NCI-H146 (cell line): ENCODE measurements around the gene TAF11L13.
A peak's percentile ranks its signal among the peaks of the same experiment; 100 is the strongest.
"Not testable (repeated sequence)": the region's sequence is repeated elsewhere in the genome, so short reads cannot be mapped to it uniquely, and the experiment has no call there.

Experiments used
- DNase-seq: peaks from one replicate; lab custom pipeline; 2025; lab: John Stamatoyannopoulos, UW

The TAF11L13 gene

DNA sequence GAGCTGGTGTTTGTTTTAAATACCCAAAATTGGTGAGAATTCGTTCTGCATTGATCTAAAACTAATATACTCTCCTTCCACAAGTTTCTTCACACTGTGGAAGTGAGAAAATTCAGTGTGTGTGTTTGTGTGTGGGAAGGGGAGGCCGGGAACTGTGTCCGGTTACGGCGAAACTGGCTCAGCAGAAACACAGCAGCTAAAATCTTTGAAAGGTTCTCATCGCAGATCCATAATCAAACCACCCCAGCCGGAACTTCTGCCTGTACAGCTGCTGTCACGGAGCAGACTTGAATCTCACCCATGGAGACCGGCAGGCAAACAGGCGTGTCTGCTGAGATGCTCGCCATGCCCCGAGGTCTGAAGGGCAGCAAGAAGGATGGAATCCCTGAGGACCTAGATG, at the start of gene TAF11L13:
TSS of gene TAF11L13 (plus strand) at position 301 of the 400 bp plus-strand sequence.
- not testable (repeated sequence) for DNase-seq

DNA sequence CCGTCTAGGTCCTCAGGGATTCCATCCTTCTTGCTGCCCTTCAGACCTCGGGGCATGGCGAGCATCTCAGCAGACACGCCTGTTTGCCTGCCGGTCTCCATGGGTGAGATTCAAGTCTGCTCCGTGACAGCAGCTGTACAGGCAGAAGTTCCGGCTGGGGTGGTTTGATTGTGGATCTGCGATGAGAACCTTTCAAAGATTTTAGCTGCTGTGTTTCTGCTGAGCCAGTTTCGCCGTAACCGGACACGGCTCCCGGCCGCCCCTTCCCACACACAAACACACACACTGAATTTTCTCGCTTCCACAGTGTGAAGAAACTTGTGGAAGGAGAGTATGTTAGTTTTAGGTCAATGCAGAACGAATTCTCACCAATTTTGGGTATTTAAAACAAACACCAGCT, 46.2 kb upstream of the TAF11L13 start, which contains the start of gene TAF11L7:
TSS of gene TAF11L7 (minus strand) at position 101 of the 400 bp plus-strand sequence.
- not testable (repeated sequence) for DNase-seq

DNA sequence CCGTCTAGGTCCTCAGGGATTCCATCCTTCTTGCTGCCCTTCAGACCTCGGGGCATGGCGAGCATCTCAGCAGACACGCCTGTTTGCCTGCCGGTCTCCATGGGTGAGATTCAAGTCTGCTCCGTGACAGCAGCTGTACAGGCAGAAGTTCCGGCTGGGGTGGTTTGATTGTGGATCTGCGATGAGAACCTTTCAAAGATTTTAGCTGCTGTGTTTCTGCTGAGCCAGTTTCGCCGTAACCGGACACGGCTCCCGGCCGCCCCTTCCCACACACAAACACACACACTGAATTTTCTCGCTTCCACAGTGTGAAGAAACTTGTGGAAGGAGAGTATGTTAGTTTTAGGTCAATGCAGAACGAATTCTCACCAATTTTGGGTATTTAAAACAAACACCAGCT, 41.0 kb upstream of the TAF11L13 start, which contains the start of gene TAF11L8:
TSS of gene TAF11L8 (minus strand) at position 101 of the 400 bp plus-strand sequence.
- not testable (repeated sequence) for DNase-seq

DNA sequence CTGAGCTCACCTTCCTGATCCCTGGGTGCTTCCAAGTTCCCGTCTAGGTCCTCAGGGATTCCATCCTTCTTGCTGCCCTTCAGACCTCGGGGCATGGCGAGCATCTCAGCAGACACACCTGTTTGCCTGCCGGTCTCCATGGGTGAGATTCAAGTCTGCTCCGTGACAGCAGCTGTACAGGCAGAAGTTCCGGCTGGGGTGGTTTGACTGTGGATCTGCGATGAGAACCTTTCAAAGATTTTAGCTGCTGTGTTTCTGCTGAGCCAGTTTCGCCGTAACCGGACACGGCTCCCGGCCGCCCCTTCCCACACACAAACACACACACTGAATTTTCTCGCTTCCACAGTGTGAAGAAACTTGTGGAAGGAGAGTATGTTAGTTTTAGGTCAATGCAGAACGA, 37.6 kb upstream of the TAF11L13 start, which contains the start of gene TAF11L9:
TSS of gene TAF11L9 (minus strand) at position 140 of the 400 bp plus-strand sequence.
- DNase-seq = not testable (repeated sequence)

DNA sequence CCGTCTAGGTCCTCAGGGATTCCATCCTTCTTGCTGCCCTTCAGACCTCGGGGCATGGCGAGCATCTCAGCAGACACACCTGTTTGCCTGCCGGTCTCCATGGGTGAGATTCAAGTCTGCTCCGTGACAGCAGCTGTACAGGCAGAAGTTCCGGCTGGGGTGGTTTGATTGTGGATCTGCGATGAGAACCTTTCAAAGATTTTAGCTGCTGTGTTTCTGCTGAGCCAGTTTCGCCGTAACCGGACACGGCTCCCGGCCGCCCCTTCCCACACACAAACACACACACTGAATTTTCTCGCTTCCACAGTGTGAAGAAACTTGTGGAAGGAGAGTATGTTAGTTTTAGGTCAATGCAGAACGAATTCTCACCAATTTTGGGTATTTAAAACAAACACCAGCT, 34.2 kb upstream of the TAF11L13 start, which contains the start of gene TAF11L10:
TSS of gene TAF11L10 (minus strand) at position 101 of the 400 bp plus-strand sequence.
- DNase-seq = not testable (repeated sequence)

DNA sequence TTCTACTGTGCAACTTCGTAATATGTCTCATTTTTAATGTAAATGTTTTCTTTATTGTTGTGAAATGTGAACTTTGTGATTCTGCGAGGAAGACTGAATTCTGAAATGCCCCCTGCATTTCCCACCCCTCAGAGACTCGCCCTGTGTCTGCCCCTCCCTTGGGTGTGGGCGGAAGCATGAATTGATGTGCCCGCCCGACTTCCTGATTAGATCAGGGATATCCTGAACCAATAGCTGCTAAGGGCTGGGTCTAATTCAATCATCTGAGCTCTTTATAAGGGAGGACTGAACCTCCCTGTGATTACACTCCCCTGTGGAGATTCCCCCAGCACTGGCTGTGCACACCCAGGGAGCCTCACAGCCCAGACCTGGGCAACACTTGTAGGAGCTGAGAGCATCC, 28.0 kb upstream of the TAF11L13 start, which contains the start of gene TAF11L11:
TSS of gene TAF11L11 (plus strand) at position 304 of the 400 bp plus-strand sequence.
- DNase-seq = not testable (repeated sequence)

DNA sequence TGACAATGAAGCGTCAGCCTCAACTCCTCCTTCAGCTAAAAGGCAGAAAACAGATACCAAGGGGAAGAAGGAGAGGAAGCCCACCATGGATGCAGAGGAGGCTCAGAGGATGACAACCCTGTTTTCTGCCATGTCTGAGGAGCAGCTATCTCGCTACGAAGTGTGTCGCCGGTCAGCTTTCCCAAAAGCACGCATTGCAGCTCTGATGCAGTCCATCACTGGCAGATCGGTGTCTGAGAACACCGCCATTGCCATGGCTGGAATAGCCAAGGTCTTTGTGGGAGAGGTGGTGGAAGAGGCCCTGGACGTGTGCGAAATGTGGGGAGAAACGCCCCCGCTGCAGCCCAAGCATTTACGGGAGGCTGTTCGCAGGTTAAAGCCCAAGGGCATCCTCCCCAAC, 26.9 kb upstream of the TAF11L13 start:
- DNase-seq = no peak

DNA sequence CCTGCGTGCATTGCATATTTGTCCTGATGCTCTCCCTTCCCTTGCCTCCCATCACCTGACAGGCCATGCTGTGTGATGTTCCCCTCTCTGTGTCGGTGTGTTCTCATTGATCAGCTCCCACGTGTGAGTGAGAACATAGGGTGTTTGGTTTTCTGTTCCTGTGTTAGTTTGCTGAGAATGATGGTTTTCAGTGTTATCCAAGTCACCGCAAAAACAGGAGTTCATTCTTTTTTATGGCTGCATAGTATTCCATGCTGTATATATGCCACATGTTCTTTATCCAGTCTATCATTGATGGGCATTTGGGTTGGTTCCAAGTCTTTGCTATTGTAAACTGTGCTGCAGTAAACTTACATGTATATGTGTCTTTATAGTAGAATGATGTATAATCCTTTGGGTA, 24.4 kb upstream of the TAF11L13 start:
- not testable (repeated sequence) for DNase-seq

DNA sequence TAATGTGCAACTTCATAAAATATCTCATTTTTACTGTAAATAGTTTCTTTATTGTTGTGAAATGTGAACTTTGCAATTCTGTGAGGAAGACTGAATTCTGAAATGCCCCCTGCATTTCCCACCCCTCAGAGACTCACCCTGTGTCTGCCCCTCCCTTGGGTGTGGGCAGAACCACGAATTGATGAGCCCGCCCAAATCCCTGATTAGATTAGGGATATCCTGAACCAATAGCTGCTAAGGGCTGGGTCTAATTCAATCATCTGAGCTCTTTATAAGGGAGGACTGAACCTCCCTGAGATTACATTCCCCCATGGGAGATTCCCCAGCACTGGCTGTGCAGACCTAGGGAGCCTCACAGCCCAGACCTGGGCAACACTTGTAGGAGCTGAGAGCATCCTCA, 21.8 kb upstream of the TAF11L13 start, which contains the start of gene TAF11L12:
TSS of gene TAF11L12 (plus strand) at position 301 of the 400 bp plus-strand sequence.
- DNase-seq = not testable (repeated sequence)

DNA sequence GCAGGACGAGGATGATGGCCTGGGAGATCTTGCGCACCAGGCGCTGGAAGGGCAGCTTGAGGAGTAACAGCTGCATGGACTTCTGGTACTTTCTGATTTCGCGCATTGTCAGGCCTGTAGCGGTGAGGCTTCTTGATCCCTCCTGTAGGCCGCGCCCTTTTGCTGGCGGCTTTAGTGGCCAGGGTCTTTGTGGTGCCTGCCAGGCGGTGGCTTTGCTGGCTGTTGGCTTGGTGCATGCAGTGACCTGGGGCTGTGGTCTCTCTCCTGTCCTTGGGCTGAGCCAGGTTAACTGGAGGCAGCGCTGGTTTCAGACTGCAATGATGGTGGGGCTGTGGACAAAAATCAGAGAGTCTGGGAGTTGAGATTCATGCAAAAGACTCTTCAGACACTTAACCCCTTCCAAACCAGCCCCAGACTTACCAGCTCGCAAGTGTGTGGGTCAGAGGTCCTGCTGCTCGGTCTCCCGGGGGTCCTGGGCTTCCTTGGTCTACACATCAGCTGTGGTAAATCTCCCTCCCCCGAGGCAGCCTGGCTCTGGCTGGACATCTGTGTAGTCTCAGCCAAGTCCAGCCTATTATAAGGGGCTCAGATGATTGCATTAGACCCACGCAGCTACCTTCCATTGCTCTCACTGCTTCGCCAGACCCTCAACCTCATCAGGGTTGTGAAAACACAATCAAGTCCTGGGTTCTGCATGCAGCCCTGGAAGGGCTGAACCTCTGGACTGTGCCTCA, 16.8 kb upstream of the TAF11L13 start:
- DNase-seq = no peak

DNA sequence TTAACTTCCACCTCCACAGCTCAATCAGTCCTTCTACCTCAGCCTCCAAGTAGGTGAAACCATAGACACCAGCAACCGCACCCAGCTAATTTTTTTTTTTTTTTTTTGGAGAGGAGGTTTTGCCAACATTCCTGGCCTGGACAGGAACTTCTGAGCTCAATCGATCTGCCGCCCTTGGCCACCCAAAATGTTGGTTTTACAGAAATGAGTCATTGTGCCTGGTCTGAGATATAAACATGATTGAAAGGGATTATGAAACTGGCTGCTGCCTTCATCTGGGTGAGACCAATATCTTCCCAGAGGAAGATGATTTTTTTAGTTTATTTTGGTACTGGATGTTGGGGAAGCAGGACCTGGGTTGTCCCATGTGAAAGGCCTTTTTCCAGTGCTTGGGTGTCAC, 12.5 kb upstream of the TAF11L13 start:
- DNase-seq = no peak

DNA sequence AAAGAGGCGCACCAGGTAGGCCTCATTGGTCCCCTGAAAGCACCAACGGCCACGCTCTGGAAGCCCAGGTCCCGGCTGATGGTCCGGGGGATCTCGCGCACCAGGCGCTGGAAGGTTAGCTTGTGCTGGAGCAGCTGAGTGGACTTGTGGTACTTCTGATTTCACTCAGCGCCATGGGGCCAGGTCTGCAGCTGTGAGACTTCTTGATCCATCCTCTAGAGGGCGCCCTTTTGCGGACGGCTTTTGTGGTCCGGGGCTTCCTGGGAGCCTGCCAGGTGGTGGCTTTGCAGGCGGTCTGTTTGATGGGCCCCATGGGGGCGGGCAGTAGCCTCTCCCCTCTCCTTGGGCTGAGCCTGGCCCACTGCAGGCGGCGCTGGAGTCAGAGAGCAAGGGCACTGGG, 11.3 kb upstream of the TAF11L13 start:
- peak; percentile 63 for DNase-seq

DNA sequence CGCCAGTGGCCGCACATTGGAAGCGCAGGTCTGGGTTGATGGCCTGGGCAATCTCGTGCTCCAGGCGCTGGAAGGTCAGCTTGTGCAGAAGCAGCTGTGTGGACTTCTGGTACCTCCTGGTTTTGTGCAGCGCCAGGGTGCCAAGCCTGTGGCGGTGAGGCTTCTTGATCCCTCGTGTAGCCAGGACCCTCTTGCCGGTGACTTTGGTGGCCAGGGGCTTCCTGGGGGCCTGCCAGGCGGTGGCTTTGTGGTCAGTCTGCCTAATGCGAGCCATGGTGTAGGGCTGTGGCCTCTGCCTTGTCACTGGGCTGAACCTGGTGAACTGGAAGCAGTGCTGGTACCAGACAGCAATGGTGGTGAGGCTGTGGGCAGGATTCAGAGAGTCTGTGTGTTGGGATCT, 6.2 kb upstream of the TAF11L13 start:
- DNase-seq = no peak

DNA sequence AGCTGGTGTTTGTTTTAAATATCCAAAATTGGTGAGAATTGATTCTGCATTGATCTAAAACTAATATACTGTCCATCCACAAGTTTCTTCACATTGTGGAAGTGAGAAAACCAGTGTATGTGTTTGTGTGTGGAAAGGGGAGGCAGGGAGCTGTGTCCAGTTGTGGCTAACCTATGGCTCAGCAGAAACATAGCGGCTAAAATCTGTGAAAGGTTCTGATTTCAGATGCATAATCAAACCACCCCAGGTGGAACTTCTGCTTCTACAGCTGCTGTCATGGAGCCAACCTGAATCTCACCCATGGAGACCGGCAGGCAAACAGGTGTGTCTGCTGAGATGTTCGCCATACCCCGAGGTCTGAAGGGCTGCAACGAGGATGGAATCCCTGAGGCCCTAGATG, 2.3 kb downstream of the TAF11L13 start, which contains the start of gene TAF11L14:
TSS of gene TAF11L14 (plus strand) at position 301 of the 400 bp plus-strand sequence.
- DNase-seq = no peak

DNA sequence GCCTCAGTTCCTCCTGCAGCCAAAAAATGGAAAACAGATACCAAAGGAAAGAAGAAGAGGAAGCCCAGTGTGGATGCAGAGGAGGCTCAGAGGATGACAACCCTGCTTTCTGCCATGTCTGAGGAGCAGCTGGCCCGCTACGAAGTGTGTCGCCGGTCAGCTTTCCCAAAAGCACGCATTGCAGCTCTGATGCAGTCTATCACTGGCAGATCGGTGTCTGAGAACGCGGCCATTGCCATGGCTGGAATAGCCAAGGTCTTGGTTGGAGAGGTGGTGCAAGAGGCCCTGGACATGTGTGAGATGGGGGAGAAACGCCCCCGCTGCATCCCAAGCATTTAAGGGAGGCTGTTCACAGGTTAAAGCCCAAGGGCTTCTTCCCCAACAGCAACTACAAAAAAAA, 17.3 kb downstream of the TAF11L13 start:
- DNase-seq = not testable (repeated sequence)

DNA sequence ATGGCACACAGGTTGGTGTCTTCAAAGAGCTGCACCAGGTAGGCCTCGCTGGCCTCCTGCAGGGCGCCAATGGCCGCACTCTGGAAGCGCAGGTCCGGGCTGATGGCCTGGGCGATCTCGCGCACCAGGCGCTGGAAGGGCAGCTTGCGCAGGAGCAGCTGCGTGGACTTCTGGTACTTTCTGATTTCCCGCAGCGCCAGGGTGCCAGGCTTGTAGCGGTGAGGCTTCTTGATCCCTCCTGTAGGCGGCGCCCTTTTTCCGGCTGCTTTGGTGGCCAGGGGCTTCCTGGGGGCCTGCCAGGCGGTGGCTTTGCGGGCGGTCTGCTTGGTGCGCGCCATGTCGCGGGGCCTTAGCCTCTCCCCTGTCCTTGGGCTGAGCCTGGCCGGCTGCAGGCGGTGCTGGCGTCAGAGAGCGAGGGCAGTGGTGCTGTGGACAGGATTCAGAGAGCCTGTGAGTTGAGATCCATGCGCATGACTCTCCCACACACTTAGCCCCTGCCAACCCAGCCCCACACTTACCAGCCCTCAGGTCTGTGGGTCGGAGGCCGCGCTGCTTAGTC, 23.4 kb downstream of the TAF11L13 start:
- DNase-seq = not testable (repeated sequence)

DNA sequence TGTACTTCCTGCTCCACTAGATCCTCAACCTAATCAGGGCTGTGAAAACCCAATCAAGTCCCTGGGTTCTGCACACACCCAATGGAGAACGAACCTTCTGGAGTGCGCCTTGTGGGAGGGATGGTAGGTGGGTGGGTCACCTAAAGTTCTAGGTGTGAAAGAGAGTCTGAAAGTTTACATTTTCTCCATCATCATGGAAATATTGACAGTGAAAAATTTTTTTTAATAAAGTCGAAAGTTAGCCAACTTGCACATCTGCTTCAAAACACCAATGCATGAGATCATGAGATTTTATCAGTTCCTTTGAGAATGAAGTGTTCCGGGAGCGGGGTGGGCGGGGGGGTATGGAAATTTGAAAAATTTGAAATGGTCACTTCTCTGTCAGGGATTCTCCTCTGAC, 24.0 kb downstream of the TAF11L13 start:
- no peak for DNase-seq

DNA sequence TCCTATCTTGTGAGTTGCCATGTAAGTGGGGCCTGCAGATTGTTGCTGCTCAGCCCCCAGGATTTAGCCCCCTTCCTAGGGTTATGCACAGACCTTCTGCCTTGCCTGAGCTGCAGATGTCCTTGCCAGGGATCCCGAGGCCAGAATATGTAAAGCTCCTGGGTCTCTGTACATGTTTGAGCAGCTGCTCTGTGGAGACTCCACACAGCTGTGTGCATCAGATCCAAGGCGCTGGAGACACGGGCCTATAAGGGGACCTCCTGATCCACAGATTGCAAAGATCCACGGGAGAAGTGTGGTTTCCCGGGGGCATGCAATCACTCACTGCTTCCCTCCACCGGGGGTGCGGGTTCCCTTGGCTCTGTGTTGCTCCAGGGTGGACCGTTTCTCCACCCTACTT, 31.3 kb downstream of the TAF11L13 start:
- peak; percentile 85 for DNase-seq

DNA sequence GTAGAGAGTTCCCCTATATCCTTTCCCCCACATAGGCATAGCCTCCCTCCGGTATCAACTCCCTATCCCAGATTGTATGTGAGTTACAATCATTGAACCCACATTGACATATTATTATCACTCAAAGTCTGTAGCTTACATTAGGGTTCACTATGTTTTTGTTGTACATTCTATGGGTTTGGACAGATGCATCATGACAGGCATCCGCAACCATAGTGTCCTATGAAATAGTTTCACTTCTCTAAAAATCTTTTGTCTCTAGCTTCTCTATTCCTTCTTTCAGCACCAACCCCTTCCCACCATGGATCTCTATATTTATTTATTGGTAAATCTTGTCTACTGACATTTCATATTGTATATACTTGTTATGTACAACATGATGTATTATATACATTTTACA, 33.9 kb downstream of the TAF11L13 start:
- DNase-seq = no peak

DNA sequence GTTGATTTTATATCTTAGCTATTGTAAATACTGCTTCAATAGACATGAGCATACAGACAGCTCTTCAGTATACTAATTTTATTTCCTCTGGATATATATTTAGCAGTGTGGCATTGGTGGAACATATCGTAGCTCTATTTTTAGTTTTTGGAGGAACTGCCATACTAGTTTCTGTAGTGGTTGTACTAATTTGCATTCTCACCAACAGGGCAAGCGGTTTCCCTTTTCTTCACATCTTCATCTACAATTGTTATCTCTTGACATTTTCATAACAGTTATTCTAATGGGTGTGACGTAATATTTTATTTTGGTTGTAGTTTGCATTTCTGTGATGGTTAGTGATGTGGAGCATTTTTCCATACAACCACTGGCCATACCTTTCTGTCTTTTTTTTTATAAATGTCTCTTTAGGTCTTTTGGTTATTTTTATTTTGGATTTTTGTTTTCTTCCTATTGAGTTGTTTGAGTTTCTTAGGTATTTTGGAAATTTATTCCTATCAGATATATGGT, 34.9 kb downstream of the TAF11L13 start:
- no peak for DNase-seq

DNA sequence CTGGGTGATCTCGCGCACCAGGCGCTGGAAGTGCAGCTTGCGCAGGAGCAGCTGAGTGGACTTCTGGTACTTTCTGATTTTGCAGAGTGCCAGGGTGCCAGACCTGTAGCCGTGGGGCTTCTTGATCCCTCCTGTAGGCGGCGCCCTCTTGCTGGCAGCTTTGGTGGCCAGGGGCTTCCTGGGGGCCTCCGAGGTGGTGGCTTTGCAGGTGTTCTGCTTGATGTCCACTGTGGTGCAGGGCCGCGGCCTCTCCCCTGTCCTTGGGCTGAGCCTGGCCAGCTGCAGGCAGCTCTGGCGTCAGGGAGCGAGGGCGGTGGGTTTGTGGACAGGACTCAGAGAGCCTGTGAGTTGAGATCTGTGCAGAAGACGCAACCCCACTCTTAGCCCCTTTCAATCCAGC, 38.5 kb downstream of the TAF11L13 start:
- DNase-seq = no peak

DNA sequence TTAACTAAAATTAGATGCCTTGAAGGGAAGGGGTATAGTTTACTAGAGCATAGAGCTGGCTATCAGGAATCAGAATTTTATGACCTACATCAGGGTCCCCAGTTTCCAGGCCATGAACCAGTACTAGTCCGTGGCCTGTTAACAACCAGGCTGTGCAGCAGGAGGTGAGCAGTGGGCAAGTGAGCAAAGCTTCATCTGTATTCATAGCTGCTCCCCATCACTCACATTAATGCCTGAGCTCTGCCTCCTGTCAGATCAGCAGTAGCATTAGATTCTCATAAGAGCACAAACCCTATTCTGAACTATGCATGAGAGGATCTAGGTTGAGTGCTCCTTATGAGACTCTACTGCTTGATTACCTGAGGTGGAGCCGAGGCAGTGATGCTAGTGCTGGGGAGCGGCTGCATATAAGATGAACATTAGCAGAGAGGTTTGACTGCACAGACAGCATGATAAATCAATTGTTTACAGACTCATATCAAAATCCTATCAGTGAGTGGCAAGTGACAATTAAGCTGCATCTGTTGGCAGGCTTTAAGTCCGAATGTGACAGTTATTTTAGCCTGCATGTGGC, 47.0 kb downstream of the TAF11L13 start:
- DNase-seq = no peak
